Activated CD4-positive, alpha-beta T cell treated with anti-CD3 and anti-CD28 coated beads, Interleukin-2, amount 50 U/mL, for 4 hours (primary cell): ENCODE results near the gene FSD1L.

Experiments used
- DNase-seq, 2 experiments: peaks; one replicate each; pipeline ENCODE4 v3.0.0-alpha.2; 2020

The FSD1L gene

GRCh38 chr9:105436783-105437182, 11.1 kb upstream of the FSD1L start:
- no peak for DNase-seq

DNA sequence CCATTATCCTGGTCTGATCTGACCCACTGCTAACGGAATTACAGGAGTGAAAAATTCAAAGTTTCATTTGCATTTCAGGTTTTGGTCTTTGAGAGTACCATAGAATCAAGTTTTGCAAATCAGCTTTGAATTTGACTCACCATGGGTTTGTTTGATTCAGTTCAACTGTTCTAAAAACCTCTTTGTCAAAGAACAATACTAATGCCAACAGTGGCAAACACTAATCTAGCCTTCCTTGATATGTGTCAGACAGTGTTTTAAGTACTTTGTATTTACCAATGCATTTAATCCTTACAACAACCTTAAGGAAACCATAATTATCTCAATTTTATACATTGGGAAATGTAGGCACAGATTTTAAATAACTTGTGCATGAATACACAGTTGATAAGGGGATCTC, 10.1 kb upstream of the FSD1L start:
- DNase-seq = no peak

- no peak for DNase-seq
Measured at GRCh38 chr9:105438141-105438806, 9.6 kb upstream of the FSD1L start.

- no peak for DNase-seq
Measured at GRCh38 chr9:105439428-105439827, 8.4 kb upstream of the FSD1L start.

DNA sequence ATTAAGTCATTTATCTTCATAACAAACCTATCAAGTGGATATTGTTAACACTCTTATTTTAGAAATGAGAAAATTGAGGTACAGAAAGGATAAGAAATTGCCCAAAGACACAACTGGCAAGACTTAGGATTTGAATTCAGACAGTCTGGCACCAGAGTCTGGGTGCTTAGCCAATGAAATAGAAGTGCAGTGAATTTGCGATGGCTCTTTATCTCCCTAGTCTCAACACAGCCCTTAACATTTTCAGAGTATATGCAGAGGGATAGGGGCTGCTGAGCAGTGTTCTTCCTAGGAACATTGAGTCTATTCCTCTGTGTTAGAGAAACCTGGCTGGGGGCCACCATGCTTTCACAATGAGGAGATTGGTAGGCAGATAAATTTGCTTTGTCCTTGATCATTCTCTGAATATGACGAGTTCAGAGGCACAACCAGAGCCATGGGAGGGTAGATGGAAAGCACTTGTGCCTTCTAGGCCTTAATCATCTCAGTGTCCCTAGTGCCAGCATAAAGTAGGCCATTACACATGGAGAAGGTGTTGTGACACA, 6.1 kb upstream of the FSD1L start:
- no peak for DNase-seq

DNA sequence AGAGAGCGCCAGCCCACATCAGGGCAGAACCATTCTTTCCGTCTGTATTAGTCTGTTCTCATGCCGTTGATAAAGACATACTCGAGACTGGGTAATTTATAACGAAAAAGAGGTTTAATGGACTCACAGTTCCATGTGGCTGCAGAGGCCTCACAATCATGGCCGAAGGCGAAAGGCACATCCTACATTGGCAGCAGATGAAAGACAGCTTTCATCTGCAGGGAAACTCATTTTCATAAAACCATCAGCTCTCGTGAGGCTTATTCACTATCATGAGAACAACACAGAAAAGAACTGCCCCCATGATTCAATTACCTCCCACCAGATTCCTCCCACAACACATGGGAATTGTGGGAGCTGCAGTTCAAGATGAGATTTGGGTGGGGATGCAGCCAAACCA, 4.7 kb upstream of the FSD1L start:
- DNase-seq = no peak

DNA sequence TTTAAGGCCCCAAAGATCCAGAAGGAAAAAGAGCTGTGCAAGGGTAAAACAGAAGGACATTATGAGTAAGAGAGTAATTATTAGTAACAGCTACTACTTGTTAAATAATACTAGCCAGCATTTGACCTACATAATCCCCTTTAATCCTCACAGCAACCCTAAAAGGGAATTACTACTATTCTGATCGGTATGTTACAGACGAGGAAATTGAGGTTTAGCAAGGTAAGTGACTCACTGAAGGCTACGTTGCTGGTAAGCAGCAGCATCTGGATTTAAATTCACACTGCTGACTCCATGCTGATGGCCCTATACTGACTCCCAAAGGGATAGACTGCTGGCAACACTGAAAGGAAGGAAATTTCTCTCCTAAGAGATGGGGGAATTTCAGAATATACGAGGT, 3.7 kb upstream of the FSD1L start:
- no peak for DNase-seq

- DNase-seq = no peak
Measured at GRCh38 chr9:105445203-105445881, 2.5 kb upstream of the FSD1L start.

GRCh38 chr9:105447386-105447813, 434 bp upstream of the FSD1L start:
- DNase-seq = no peak

DNA sequence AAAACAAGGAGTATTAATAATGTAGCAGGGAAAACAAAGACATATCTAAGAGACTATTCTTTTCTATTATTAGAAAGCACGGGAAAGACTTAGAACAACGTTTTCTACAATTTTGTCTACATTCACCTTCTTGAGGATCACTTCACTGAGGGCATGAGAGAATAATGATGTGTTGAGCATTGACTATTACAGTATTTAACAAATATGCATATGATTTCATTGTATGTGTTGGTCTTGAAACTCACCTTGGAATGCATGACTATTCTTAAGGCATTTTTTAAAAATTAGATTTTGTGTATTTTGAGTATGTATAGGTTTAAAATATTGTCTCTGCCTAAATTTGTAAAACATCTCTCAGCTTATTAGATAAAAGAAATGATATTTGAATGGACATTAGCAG, 1.2 kb downstream of the FSD1L start:
- DNase-seq = no peak

DNA sequence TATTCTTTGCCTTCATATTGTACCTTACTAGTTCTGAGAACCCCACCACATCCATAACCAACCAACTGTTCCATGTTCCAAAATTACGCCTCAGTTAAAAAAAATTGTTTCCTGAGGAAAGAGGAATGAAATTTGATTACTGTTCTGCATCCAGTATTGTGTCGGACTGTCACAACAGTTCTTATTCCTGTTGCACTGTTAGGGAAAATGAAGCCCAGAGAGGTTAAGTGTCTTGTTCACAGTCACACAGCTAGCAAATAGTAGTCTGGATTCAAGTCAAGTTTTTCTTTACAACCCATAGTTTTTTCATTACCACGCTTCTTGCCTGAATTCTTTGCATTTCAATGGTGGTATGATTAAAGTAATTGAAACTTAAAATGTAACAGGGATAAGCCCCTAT, 4.4 kb downstream of the FSD1L start:
- no peak for DNase-seq

DNA sequence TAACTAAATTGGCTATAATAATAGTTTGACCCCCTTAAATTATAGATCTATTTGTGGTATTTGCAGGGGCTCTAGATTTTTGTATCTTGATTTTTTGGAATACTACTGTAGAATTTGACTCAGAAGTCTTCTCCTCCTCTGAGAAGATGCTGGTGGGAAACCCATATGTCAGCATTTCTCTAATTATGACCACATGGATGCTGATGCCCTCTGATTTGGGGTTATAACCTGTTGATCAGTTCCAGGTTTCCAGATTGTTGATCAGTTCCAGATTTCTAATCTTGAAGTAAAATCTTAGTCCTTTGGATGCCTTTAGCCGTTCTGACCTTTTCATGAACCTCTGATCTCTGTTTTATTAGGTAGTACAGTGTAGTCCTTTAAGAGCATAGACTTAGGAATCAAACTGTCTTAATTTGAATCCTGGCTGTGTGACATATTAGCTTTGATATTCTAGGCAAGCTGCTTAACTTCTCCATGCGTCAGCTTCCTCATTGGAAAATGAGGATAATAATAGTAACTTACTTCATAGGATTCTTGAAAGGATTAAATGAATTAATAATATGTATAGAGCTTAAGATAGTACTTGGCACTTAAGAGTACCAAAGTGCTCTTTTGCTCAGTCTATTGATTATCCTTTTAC, 8.1 kb downstream of the FSD1L start:
- DNase-seq = no peak

GRCh38 chr9:105457560-105458294, 9.9 kb downstream of the FSD1L start:
- DNase-seq = no peak

- DNase-seq = no peak
Measured at GRCh38 chr9:105458404-105458803, 10.6 kb downstream of the FSD1L start.

DNA sequence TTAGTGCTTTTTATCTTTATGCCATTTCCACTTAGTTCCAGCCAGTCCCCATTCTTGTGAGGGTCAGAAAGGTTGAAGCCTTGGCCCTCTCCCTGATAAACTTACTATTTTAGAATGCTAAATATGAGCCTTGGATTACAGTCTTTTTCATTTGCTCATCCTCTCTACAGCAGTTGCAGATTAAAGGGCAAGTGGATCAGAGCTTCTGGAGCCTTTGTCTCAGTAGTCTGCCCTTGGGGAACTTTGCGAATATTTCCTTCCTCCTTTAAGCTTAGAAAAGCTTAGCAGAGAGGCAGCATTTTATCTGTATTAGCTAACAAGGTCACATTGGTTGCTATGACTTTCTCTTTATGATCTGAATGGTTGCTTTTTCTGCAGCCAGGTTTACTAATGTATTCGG, 11.5 kb downstream of the FSD1L start:
- no peak for DNase-seq

DNA sequence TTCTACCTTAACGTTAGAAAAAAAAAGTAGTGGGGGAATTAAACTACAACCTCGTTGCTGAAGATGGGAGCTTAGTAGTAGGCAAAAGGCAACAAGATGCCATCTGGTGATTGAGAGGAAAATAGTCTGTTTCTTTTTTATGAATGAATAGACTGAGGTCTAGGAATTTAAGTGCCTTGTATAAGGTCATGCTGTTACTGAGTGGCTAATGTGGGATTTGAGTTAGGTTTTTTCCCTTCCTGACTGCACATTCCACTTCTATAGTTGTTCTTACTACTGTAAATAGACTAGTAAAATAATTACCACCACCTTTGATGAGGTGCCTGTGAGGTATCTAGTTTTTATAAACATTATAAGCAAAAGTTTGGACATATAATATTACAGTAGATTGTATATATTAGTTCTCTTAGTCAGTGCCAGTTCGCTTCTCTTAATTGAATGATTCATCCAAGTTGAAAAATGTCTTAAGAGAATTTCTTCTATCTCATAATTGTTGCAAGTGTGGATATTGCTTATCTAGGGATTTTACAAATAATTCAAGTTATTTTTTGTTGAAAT, 19.1 kb downstream of the FSD1L start:
- no peak for DNase-seq

- no peak for DNase-seq
Measured at GRCh38 chr9:105468875-105469274, 21.0 kb downstream of the FSD1L start.

DNA sequence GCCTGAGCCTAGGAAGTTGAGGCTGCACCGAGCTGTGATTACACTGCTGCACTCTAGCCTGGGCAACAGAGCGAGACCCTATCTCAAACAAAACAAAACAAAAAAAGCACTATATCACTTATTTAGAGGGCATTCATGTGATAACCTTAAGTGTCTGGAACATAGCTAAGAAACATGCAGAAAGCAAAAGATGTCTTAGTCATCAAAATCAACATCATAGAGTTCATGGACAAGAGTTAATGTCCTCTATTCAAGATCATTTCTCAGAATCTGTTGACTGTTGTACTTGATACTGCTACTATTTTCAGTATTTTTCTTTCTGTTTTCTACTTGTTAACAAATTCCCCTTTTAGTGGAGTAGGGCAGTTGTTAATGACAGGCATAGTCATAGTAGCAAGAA, 25.4 kb downstream of the FSD1L start:
- no peak for DNase-seq

- no peak for DNase-seq
Measured at GRCh38 chr9:105475302-105475701, 27.5 kb downstream of the FSD1L start.

GRCh38 chr9:105479846-105480245, 32.0 kb downstream of the FSD1L start:
- no peak for DNase-seq

- no peak for DNase-seq
Measured at GRCh38 chr9:105483618-105484017, 35.8 kb downstream of the FSD1L start.

DNA sequence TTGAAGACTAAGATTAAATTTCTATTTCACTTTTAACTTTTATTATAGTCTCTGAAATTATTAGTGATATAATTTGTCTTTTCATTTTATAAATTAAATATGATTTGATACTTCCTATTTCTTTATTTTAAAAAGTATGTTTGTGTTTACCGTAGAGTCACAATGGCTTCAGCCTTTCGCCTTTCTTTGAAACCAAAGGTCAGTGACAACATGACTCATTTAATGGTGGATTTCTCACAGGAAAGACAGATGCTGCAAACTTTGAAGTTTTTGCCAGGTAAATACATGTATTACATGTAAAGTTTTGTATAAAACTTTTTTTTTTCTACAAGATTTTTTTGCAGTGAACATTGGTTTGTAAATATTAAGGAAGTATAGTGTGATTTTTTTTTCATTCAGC, 36.4 kb downstream of the FSD1L start:
- DNase-seq = no peak

DNA sequence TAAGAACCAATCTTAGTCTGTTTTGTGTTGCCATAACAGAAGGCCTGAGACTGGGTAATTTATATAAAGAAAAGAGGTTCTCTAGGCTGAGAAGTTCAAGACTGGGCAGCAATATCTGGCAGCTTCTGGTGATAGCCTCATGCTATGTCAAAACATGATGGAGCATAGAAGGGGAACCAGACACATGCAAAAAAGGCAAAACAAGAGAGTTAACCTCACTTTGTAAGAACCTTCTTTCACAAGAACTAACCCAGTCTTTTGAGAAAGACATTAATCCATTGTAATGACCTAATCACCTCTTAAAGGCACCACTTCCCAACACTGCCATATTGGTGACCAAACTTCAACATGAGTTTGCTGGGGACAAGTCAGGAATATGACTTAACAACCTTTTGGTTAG, 37.3 kb downstream of the FSD1L start:
- DNase-seq = no peak
